WERI-Rb-1 (cell line): ENCODE results near the gene SLC7A14.
A peak's percentile ranks its signal among the peaks of the same experiment; 100 is the strongest.

Experiments
- DNase-seq: peaks from one replicate; pipeline ENCODE4 v3.0.0-alpha.2; 2020
- H3K27ac ChIP-seq: fragments of 250-450 bp; sonication (Bioruptor Pico); 2 replicates; pipeline ENCODE4 v1.5.1; 2020; ENCODE audit warnings: mild to moderate bottlenecking, moderate library complexity
- H3K27me3 ChIP-seq: fragments of 250-450 bp; sonication (Bioruptor Pico); 2 replicates; pipeline ENCODE4 v1.5.1; 2021; ENCODE audit warnings: mild to moderate bottlenecking, low read depth, moderate library complexity; ENCODE audit not compliant: insufficient read depth, severe bottlenecking
- H3K36me3 ChIP-seq: fragments of 250-450 bp; sonication (Bioruptor Pico); 2 replicates; pipeline ENCODE4 v1.5.1; 2020; ENCODE audit warnings: mild to moderate bottlenecking, moderate library complexity
- H3K4me3 ChIP-seq: 2 replicates; pipeline ENCODE4 v1.5.1; 2011; ENCODE audit warnings: low read depth, mild to moderate bottlenecking, control low read depth, low read length
- H3K9me3 ChIP-seq: fragments of 250-450 bp; sonication (Bioruptor Pico); 2 replicates; pipeline ENCODE4 v1.5.1; 2021; ENCODE audit warnings: mild to moderate bottlenecking, moderate library complexity; ENCODE audit not compliant: severe bottlenecking
- TF ChIP-seq, protein P1 (sequence below): IDR thresholded peaks from 2 replicates; pipeline ENCODE4 v1.5.1; 2011; ENCODE audit warnings: low read depth, mild to moderate bottlenecking, control low read depth, inconsistent platforms, low read length

SLC7A14 gene

GRCh38 chr3:170502297-170502696, 83.6 kb downstream of the SLC7A14 start:
- Histone ChIP-seq H3K9me3 (no peaks in the 10 kb centered on the region), H3K27me3 (no peaks in the 10 kb centered on the region), H3K27ac (no peak overlapping the region), H3K36me3 (no peaks in the 10 kb centered on the region), H3K4me3 (no peak overlapping the region)
- DNase-seq = no peak
- TF ChIP-seq, protein P1, sequence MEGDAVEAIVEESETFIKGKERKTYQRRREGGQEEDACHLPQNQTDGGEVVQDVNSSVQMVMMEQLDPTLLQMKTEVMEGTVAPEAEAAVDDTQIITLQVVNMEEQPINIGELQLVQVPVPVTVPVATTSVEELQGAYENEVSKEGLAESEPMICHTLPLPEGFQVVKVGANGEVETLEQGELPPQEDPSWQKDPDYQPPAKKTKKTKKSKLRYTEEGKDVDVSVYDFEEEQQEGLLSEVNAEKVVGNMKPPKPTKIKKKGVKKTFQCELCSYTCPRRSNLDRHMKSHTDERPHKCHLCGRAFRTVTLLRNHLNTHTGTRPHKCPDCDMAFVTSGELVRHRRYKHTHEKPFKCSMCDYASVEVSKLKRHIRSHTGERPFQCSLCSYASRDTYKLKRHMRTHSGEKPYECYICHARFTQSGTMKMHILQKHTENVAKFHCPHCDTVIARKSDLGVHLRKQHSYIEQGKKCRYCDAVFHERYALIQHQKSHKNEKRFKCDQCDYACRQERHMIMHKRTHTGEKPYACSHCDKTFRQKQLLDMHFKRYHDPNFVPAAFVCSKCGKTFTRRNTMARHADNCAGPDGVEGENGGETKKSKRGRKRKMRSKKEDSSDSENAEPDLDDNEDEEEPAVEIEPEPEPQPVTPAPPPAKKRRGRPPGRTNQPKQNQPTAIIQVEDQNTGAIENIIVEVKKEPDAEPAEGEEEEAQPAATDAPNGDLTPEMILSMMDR = no peak

- H3K27me3 ChIP-seq = no peaks in the 10 kb centered on the region
These were observed 84.9 kb downstream of the SLC7A14 start for GRCh38 chr3:170500995-170501394.

GRCh38 chr3:170500462-170500861, 85.4 kb downstream of the SLC7A14 start:
- TF ChIP-seq, protein P1 = no peak
- H3K4me3 ChIP-seq = no peak overlapping the region
- H3K36me3 ChIP-seq = no peaks in the 10 kb centered on the region

More at GRCh38 chr3:170500995-170501394, 84.9 kb downstream of the SLC7A14 start:
- H3K4me3 ChIP-seq = no peak overlapping the region
- no peak overlapping the region for H3K27ac ChIP-seq
- no peaks in the 10 kb centered on the region for H3K9me3 ChIP-seq
- DNase-seq = no peak
- no peaks in the 10 kb centered on the region for H3K36me3 ChIP-seq
- TF ChIP-seq, protein P1 = no peak

DNA sequence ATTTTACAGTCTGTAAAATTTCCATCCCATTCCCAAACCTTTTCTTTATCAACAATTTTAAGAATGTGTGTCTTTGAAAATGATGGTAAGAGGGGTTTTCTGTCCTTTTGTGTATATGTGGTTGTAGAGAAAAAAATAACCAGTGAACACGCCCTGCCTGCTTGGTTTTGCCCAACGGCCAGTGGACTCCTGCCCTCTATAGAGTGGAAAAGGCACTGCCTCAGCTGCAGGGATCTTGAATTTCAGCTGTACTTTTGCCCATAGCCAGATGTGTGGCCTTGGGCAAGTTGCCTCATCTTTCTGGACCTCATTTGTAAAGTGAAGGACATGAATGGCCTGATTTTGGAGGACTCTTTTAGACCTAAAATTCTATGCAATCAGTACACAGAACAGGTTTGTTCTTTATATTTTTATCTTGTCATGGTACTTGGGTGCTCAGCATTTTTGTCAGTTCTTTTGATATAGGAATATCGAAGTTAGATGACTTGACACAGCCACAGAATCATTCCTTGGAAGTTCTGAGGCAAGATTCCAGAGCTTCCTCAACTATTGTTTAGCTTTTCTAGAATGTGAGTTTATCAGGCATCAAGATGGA, 86.2 kb downstream of the SLC7A14 start:
- DNase-seq = peak; percentile 32
- H3K27me3 ChIP-seq = no peaks in the 10 kb centered on the region
- H3K27ac ChIP-seq = no peak overlapping the region
- TF ChIP-seq, protein P1 = peak; percentile 73
- H3K9me3 ChIP-seq = no peaks in the 10 kb centered on the region
- H3K4me3 ChIP-seq = no peak overlapping the region
- no peaks in the 10 kb centered on the region for H3K36me3 ChIP-seq

More at GRCh38 chr3:170500462-170500861, 85.4 kb downstream of the SLC7A14 start:
- no peaks in the 10 kb centered on the region for H3K9me3 ChIP-seq
- H3K27me3 ChIP-seq = no peaks in the 10 kb centered on the region
- DNase-seq = no peak
- no peak overlapping the region for H3K27ac ChIP-seq

GRCh38 chr3:170497207-170498095, 88.4 kb downstream of the SLC7A14 start:
- H3K4me3 ChIP-seq = no peak overlapping the region
- no peaks in the 10 kb centered on the region for H3K9me3 ChIP-seq
- H3K27me3 ChIP-seq = no peaks in the 10 kb centered on the region
- TF ChIP-seq, protein P1 = no peak
- no peaks in the 10 kb centered on the region for H3K36me3 ChIP-seq
- no peak for DNase-seq
- H3K27ac ChIP-seq = no peak overlapping the region
